IPS-NIHi7 (cell line): ENCODE data around the gene SERP2.
A peak's percentile ranks its signal among the peaks of the same experiment; 100 is the strongest.

ENCODE experiments used
- DNase-seq: peaks from one replicate; pipeline ENCODE4 v3.0.0; 2012; ENCODE audit warnings: mixed read lengths; ENCODE audit errors: extremely low spot score

SERP2 gene

GRCh38 chr13:44435142-44435918 lies 61.7 kb downstream of the SERP2 start:
- DNase-seq: peak; percentile 91

GRCh38 chr13:44435919-44436510 lies 62.4 kb downstream of the SERP2 start:
- no peak for DNase-seq

GRCh38 chr13:44436589-44437337 lies 63.1 kb downstream of the SERP2 start:
- DNase-seq: peak; percentile 90

- no peak for DNase-seq
Observed at GRCh38 chr13:44437356-44438233, 64.0 kb downstream of the SERP2 start.

GRCh38 chr13:44438234-44438579 lies 64.6 kb downstream of the SERP2 start:
- no peak for DNase-seq

- no peak for DNase-seq
Observed at GRCh38 chr13:44439452-44440024, 65.9 kb downstream of the SERP2 start.

GRCh38 chr13:44440046-44440608 lies 66.5 kb downstream of the SERP2 start:
- DNase-seq: no peak
